DND-41 (cell line): ENCODE measurements around the gene GPC6.

Experiments
- ATAC-seq: fragments of 200-7000 bp; cut with Tn5 transposase; 3 replicates; pipeline ENCODE4 v1.9.1; 2021; ENCODE audit warnings: low read depth; ENCODE audit not compliant: insufficient read depth
- DNase-seq: peaks from one replicate; pipeline ENCODE4 v3.0.0-alpha.2; 2020
- H2AFZ ChIP-seq: 2 replicates; pipeline ENCODE4 v1.6.0; 2012; ENCODE audit warnings: low read depth, low read length
- H3K27ac ChIP-seq: 2 replicates; pipeline ENCODE4 v1.5.1; 2012; ENCODE audit warnings: low read length, inconsistent platforms
- H3K27me3 ChIP-seq: fragments of 200-600 bp; sonication (generic); 2 replicates; pipeline ENCODE4 v1.6.0; 2012; ENCODE audit warnings: low read length, mild to moderate bottlenecking, inconsistent platforms; ENCODE audit not compliant: insufficient read depth, poor library complexity
- H3K36me3 ChIP-seq: 2 replicates; pipeline ENCODE4 v1.5.1; 2012; ENCODE audit warnings: low read length, inconsistent platforms; ENCODE audit not compliant: insufficient read depth
- H3K4me1 ChIP-seq: 2 replicates; pipeline ENCODE4 v1.5.1; 2012; ENCODE audit warnings: mild to moderate bottlenecking, low read length; ENCODE audit not compliant: insufficient read depth
- H3K4me2 ChIP-seq: 2 replicates; pipeline ENCODE4 v1.6.0; 2012; ENCODE audit warnings: mild to moderate bottlenecking, moderate library complexity, low read length, inconsistent platforms; ENCODE audit not compliant: insufficient read depth
- H3K4me3 ChIP-seq, 2 experiments: fragments of 200-600 bp in 1 of 2; shearing (Covaris generic) in 1 of 2; 2 replicates each; pipeline ENCODE4 v1.5.1; 2012 to 2016; ENCODE audit warnings: inconsistent platforms in 2 of 2, low read length in 2 of 2, mild to moderate bottlenecking in 2 of 2, low read depth in 1 of 2, moderate library complexity in 1 of 2
- H3K79me2 ChIP-seq: 2 replicates; pipeline ENCODE4 v1.6.0; 2012; ENCODE audit warnings: low read length, inconsistent platforms; ENCODE audit not compliant: insufficient read depth
- H3K9ac ChIP-seq: 2 replicates; pipeline ENCODE4 v1.6.0; 2012; ENCODE audit warnings: low read depth, mild to moderate bottlenecking, inconsistent platforms, low read length, moderate library complexity
- H3K9me3 ChIP-seq: 2 replicates; pipeline ENCODE4 v1.5.1; 2012; ENCODE audit warnings: low read length, moderate library complexity, mild to moderate bottlenecking, inconsistent platforms; ENCODE audit not compliant: insufficient read depth, severe bottlenecking
- H4K20me1 ChIP-seq: 2 replicates; pipeline ENCODE4 v1.6.0; 2012; ENCODE audit warnings: low read length; ENCODE audit not compliant: insufficient read depth
- CTCF ChIP-seq: IDR thresholded peaks from 2 replicates; pipeline ENCODE4 v1.5.1; 2012; ENCODE audit warnings: borderline replicate concordance, low read length, moderate library complexity, mild to moderate bottlenecking; ENCODE audit not compliant: poor library complexity, severe bottlenecking; ENCODE audit errors: extremely low read depth
- EZH2 ChIP-seq: IDR thresholded peaks from 3 replicates; pipeline ENCODE4 v1.6.1; 2012; ENCODE audit warnings: borderline replicate concordance, low read depth, mild to moderate bottlenecking, moderate library complexity, low read length, inconsistent platforms; ENCODE audit not compliant: severe bottlenecking

Gene GPC6

GRCh38 chr13:93225610-93226009 lies 997 bp upstream of the GPC6 start:
- Histone ChIP-seq H3K4me1 (no peaks in the 10 kb centered on the region), H3K4me3 (no peak overlapping the region), H2AFZ (no peak overlapping the region), H4K20me1 (no peaks in the 10 kb centered on the region), H3K36me3 (no peaks in the 10 kb centered on the region), H3K9ac (no peak overlapping the region), H3K79me2 (no peaks in the 10 kb centered on the region), H3K27me3 (no peaks in the 10 kb centered on the region), H3K4me2 (no peak overlapping the region), H3K9me3 (no peaks in the 10 kb centered on the region), H3K27ac (no peak overlapping the region)
- TF ChIP-seq EZH2 (no peak), CTCF (no peak)
- DNase-seq (no peak), ATAC-seq (no peak)

GRCh38 chr13:93226065-93226622 lies 463 bp upstream of the GPC6 start:
- H3K27me3 ChIP-seq = no peaks in the 10 kb centered on the region
- H2AFZ ChIP-seq = no peak overlapping the region

GRCh38 chr13:93227280-93227877 lies 772 bp downstream of the GPC6 start:
- no peaks in the 10 kb centered on the region for H3K4me1 ChIP-seq
- no peaks in the 10 kb centered on the region for H3K36me3 ChIP-seq
- no peaks in the 10 kb centered on the region for H4K20me1 ChIP-seq
- no peaks in the 10 kb centered on the region for H3K9me3 ChIP-seq
- H3K27ac ChIP-seq = no peak overlapping the region
- TF ChIP-seq CTCF = no peak
- H3K27me3 ChIP-seq = no peaks in the 10 kb centered on the region
- ATAC-seq = no peak
- H3K4me2 ChIP-seq = no peak overlapping the region
- H2AFZ ChIP-seq = no peak overlapping the region
- H3K4me3 ChIP-seq = no peak overlapping the region
- no peak overlapping the region for H3K9ac ChIP-seq
- DNase-seq = no peak
- no peaks in the 10 kb centered on the region for H3K79me2 ChIP-seq

More at GRCh38 chr13:93226065-93226622, 463 bp upstream of the GPC6 start:
- Histone ChIP-seq H4K20me1 (no peaks in the 10 kb centered on the region), H3K79me2 (no peaks in the 10 kb centered on the region), H3K36me3 (no peaks in the 10 kb centered on the region), H3K4me3 (no peak overlapping the region), H3K27ac (no peak overlapping the region), H3K4me2 (no peak overlapping the region), H3K4me1 (no peaks in the 10 kb centered on the region), H3K9ac (no peak overlapping the region), H3K9me3 (no peaks in the 10 kb centered on the region)
- no peak for DNase-seq
- ATAC-seq = no peak
- TF ChIP-seq EZH2 (no peak), CTCF (no peak)
